ENCODE results near the gene USP22. TPM values are rescaled to one million over a fixed set of nuclear protein-coding genes. Genes with fewer than 3 reads are reported as not detected.
A peak's percentile ranks its signal among the peaks of the same experiment; 100 is the strongest.

The USP22 gene
- total RNA-seq, 1 experiment from 2014 or later: 170 TPM

GRCh38 chr17:21002309-21003006 lies 40.4 kb downstream of the USP22 start:
- no peak for DNase-seq (ENCODE audit: low read depth)

GRCh38 chr17:21001813-21002221 lies 41.0 kb downstream of the USP22 start:
- DNase-seq (ENCODE audit: low read depth): no peak

- no peak for DNase-seq (ENCODE audit: low read depth)
Measured at GRCh38 chr17:21001111-21001812, 41.5 kb downstream of the USP22 start.

DNA sequence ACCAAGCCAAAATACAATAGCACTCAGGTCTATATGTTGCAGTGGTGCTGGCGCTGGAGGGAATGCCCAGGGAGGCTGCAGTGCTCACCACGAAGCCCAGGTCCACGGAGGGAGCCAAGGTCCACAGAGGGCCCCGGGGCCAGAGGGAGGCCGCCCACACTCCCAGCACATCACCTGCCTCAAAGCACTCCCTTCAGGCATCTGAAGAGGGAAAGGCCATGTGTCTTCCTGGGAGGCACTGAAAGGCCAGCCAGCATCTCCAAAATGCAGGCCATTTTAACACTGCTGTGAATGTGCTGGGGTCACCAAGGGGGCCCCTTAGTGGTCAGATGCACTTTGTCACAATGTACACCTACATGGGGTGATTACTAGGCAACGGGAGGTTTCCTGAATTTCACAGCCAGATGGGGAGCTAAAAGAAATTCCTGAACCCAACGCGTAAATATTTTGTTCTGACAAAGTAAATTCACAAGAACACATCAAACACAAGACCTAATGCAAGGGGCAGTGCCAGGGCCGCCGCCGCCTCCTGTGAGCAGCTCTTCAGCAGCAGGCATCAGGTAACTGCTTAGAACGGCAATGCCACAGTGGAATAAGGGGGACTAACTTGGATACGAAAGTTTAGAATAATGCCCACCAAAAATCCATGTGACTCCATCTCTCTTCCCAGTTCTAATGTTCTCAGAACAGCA lies 42.8 kb downstream of the USP22 start:
- no peak for DNase-seq (ENCODE audit: low read depth)

DNA sequence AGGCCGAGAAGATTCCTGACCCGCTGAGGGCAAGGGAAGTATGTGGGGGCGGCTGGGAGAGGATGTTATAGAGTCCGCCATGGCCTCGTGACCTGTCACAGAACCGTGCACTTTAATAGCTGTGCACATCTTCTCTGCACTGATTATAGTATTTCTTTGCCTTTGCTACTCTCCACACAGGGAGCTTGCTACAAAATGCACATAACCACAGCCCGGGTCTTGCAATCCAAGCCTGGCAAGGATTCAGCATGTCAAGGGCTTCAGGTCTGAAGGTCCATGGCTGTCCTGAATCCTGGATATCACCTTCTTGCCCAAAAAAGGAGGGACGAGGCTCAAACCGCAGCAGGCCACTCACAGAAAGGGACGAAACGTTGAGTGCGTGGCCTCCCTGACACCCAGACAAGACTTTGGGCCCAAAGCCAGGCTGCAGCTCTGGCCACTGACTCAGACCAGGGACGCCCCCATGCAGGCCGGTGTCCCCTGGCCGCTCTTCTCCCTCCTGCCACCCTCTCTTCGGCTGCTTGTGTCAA lies 43.7 kb downstream of the USP22 start:
- no peak for DNase-seq (ENCODE audit: low read depth)

DNA sequence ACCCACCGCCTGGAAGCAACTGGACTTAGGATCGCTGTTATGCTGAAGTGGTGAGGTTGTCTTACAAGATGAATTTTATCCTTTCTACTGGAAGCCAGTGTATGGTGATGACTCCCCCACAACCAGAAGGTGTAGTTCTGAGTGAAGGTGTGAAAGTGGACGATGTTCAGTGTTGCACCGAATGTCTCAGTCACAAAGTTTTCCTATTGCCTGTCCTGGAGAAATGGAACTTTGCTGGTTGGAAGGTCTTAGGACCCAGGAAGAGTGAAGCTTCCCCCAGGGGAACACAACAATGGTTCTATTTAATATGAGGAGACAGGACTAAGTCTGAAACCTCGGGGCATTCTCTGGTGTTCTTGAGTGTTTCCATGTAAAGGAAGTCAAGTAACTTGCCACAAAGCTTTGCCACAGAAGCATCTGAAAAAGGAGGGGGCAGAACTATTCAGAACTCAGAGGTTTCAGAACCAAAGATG lies 44.2 kb downstream of the USP22 start:
- DNase-seq (ENCODE audit: low read depth): peak; percentile 20

GRCh38 chr17:20997711-20998570 lies 44.9 kb downstream of the USP22 start:
- peak; percentile 36 for DNase-seq (ENCODE audit: low read depth)

- DNase-seq (ENCODE audit: low read depth): no peak
Measured at GRCh38 chr17:20996724-20997615, 45.8 kb downstream of the USP22 start.

- no peak for DNase-seq (ENCODE audit: low read depth)
Measured at GRCh38 chr17:20995873-20996723, 46.7 kb downstream of the USP22 start.

GRCh38 chr17:20995164-20995872 lies 47.5 kb downstream of the USP22 start:
- no peak for DNase-seq (ENCODE audit: low read depth)

DNA sequence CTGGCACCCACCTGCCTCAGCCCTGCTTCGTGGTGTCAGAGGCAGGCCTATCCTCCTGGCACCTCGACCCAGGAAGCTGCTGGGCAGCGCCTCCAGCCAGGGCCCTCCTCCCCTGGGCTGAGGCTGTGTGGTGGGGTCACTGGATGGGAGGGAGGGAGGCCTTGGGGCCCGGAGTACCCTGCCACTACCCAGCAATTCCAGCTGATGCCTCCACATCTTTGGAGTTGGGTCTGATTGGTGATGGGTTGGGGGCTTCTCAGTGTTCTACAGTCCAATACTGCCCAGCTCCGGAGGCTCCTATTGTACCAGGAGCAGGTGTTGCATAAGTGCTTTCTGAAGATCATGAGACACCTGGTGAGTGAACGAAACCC lies 48.0 kb downstream of the USP22 start:
- no peak for DNase-seq (ENCODE audit: low read depth)

GRCh38 chr17:20993863-20994778 lies 48.7 kb downstream of the USP22 start:
- DNase-seq (ENCODE audit: low read depth): no peak

DNA sequence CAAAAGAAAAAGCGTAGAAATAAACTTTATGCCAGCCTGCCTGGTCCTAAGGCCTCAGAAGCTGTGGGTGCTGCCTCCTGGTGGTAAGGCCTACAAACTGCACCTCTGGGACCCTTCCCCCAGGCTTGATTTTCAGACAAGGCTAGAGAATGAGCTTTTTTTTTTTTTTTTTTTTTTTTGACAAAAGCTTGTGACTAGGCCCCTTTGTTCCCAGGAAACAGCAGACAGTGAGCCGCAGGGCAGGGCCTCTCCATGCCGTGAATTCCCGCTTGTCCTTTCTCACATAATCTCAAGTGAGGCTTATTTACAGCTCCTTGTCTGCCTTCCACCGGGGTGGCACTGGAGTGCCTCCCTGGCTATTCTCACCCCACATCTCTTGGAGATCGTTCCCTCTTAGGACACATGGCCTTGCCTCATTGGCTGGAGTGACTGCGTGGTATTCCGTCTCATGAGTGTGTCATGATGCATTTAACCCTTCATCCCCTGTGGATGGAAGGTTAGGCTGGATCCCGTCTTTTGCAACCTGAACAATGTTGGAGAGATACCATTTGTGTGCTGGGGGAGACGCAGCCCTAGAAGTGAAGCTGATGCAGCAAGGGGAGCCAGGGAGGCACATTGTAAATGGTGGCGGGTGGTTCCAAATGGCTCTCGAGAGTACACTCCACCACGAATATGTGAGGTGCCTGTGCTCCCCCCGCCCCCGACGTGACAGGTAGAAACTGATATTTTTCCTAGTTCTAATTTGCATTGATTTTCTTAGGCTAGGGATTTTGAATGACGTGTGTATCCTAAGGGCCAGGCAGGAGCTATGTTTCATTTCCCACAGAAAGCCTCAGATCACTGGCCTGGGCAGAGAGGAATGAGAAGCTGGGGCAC lies 49.6 kb downstream of the USP22 start:
- peak; percentile 58 for DNase-seq (ENCODE audit: low read depth)

DNA sequence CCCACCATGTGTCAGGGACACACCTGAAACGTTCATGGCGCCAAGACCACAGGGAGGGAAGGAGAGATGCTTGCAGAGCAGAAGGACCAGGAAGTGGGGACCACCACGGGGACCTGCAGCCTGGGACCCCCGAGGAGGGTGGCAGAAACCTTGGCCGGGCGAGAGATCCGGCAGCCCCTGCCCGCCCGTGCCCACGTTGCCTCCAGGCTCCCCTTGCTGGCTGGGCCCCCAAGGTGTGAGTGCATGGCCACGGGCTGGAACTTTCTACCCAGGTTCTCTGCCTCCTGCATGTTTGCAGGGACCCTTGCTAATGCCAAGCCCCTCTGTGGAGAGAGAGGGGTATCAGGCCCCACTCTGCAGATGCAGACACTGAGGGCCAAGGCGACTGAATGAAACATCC lies 50.4 kb downstream of the USP22 start:
- no peak for DNase-seq (ENCODE audit: low read depth)

DNA sequence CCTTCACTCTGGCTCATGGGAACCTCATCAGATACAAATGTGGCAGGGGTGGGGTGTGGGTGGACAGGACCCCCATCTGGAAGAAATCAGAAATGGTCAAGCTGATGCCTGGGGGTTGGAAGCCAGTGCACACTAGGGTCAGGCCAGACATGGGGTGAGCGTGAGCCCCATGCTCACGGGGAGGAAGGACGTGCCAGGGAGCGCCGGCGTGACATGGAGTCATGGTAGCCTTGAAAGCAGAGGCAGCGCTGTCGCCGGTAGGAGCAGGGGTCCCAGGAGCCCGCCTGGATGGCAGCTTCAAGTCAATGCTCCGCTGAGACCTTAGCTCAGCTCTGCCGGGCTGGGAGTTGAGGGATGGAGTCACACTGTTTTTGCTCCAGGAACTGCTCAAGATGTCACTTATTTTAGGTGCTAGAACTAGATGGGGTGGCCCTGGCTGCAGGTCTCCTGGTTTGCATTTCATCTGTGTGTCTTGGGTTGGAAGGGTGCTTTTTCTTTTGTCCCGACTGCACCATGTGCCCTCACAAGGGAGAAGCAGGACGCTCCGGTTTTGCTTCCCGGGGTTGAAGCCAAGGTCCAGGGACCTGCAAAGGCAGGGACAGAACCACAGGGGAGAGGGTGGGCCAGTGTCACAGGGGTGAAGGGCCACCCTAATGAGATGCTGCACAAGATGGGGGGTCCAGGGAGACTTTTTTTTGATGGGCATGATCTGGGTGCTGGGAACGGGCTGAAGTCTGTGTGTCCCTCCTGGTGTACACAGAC lies 51.4 kb downstream of the USP22 start:
- DNase-seq (ENCODE audit: low read depth): no peak

All from M059J (cell line).